Hippocampal formation (tissue), 2 donors: ENCODE measurements around the gene EFL1.

Experiments
- DNase-seq, 2 donors: peaks; one replicate each; lab custom pipeline; 2025; lab: John Stamatoyannopoulos, UW

Gene EFL1

DNA sequence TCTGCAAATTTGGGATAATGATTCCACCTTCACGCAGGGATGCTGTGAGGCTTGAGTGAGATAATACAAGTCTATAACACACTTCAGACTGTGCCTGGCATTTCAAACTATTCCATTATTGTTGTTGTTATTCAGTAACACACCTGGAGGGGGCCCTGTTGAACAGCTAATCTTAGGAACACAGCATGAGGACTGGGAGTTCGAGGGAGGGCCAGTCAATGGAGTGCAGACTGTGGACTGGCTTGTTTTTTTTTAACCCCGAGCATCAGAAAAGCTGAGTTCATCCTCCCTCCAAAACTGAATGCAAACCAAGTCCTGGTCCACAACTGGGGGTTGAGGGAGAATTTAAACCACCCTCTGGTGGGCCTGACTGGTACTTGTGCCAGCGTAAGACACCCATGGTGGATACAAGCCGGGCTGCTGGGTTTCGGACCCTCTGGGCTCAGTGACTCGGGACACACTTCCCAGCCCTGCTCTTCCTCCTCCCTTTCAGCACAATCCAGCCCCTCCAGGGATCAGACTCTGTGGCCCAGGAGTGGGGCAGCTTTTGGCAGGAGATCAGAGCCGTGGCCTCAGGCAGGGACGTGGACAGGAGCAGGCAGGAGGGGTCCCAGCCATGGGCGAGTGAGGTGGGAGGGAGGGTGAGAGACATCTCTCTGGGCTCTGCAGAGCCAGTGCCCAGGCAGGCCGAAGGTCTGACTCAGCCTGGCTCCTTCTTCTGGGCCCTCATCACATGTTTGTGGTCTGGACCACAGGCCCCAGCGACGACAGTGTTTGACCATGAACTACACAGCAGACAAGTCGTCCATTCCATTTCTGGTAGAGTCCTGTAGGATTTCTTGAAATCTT lies 180.4 kb downstream of the EFL1 start:
- no peak for DNase-seq

DNA sequence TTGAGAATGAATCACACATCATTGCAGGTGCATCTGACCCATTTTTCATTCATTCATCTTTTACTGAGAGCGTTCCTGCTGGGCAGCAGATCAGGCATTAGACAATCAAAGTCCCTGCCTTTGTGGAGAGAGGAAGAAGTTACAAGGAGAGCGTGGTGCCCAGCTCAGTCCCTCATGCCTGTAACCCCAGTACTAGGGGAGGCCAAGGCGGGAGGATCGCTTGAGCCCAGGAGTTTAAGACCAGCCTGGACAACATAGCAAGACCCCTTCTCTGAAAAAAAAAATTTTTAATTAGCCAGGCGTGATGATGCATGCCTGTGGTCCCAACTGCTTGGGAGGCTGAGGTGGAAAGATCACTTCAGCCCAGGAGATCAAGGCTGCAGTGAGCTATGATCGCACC lies 181.8 kb downstream of the EFL1 start:
- no peak for DNase-seq
